HFFc6 (cell line): ENCODE measurements around the gene CSNK1E. TPM values are rescaled to one million over a fixed set of nuclear protein-coding genes. Genes with fewer than 3 reads are reported as not detected.
A peak's percentile ranks its signal among the peaks of the same experiment; 100 is the strongest.
"Not testable (repeated sequence)": the region's sequence is repeated elsewhere in the genome, so short reads cannot be mapped to it uniquely, and the experiment has no call there.

ENCODE experiments used
- DNase-seq: peaks from one replicate; pipeline ENCODE4 v3.0.0-alpha.2; 2018
- H3K27ac Mint-ChIP-seq: 2 replicates; pipeline ENCODE4 v1.8.0; 2020; ENCODE audit warnings: mild to moderate bottlenecking, mixed read lengths
- H3K27me3 Mint-ChIP-seq: 2 replicates; pipeline ENCODE4 v1.8.0; 2021; ENCODE audit warnings: mild to moderate bottlenecking, moderate library complexity, mixed read lengths; ENCODE audit not compliant: insufficient read depth
- H3K36me3 Mint-ChIP-seq: 2 replicates; pipeline ENCODE4 v1.8.0; 2021; ENCODE audit warnings: low read depth, mixed read lengths
- H3K4me1 Mint-ChIP-seq: 2 replicates; pipeline ENCODE4 v1.8.0; 2020; ENCODE audit warnings: low read depth, mixed read lengths
- H3K4me3 Mint-ChIP-seq: 2 replicates; pipeline ENCODE4 v1.8.0; 2020; ENCODE audit warnings: mild to moderate bottlenecking, moderate library complexity, mixed read lengths
- H3K9me3 Mint-ChIP-seq: 2 replicates; pipeline ENCODE4 v1.8.0; 2020; ENCODE audit warnings: mild to moderate bottlenecking, mixed read lengths
- long read RNA-seq: library from polyadenylated mRNA; unstranded; transcript quantifications from one replicate; pipeline ENCODE4 v2.0.0, GENCODE V29; 2019
- total RNA-seq, 6 experiments: library from RNA; stranded (reverse); fragmentation: NEBNext Ultra II Directional; extraction: Animal tissue kit (Norgen Biotek cat#: 25700); gene quantifications; 2 replicates in 1 of 6; 3 replicates in 5 of 6; pipeline ENCODE4 v1.2.3, GENCODE V29; 2021
- TF ChIP-seq, protein P1 (sequence below): fragments of 200-600 bp; sonication (generic); IDR thresholded peaks from 2 replicates; pipeline ENCODE4 v1.5.0; 2021; ENCODE audit warnings: antibody characterized with exemption, mild to moderate bottlenecking

The CSNK1E gene
- total RNA-seq, result 100 to 1,000 TPM; 166 to 184 (median 172) TPM
- long read RNA-seq, transcript CSNK1E-203 (11 exons, 2,791 nt), result major isoform, 6 of 28 reads
- long read RNA-seq, partial matches to known transcripts, result 7 of 28 reads
- long read RNA-seq, other reads (novel, unspliced or antisense), result 12 of 28 reads

DNA sequence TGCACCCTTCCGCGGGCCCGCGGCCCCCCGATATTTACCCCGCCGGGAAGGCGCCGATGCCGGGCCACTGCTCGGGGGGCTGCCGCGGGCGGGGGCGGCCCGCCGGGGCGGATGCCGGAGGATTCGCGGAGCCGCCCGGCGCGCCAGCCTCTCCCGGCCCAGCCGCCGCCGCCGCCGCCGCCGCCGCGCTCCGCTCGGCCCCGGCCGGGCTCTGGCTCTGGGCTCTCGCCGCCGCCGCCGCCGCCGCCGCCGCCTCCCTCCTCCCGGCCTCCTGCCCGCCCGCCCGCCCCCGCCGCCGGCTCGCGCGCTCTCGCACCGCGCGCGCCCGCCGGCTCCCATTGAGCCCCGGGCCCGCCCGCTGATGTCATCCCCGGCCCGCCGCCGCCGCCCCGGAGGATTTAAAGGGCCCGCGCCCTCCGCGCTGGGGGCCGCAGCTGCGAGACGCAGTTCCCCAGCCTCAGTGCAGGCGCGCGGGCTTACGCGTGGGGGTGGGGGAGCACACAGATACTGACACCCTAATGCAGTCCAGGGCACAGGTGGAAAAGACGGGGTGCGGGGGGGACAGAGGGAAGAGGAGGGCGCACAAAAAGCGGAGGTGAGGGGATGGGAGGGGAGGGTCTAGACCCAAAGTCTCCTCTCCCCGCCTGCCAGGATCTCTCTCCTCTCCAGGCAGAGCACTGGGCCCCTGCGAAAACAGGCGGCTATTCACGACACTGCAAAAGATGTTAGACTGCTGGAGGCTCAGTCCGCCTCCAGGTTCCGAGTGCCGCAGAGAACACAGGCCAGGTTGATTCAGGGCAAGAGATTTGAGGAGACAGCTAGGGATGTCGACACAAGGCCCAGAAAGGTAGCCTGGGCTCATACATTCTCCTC lies at the start of gene CSNK1E:
Gene CSNK1E, minus strand, starts transcription at position 312 of the 873 bp plus-strand sequence. CDS start 3,276 bp downstream, outside the sequence.
- Mint-ChIP-seq H3K27ac (peak within 1 kb of the TSS; percentile 97), H3K36me3 (peaks cover 25% of the 10 kb centered on the region), H3K27me3 (peaks cover 11% of the 10 kb centered on the region; the same call in 1 of the 2 replicates), H3K4me3 (peak within 1 kb of the TSS; percentile 97), H3K4me1 (peaks cover 58% of the 10 kb centered on the region), H3K9me3 (no peaks in the 10 kb centered on the region)
- no peak for DNase-seq
- TF ChIP-seq, protein P1, sequence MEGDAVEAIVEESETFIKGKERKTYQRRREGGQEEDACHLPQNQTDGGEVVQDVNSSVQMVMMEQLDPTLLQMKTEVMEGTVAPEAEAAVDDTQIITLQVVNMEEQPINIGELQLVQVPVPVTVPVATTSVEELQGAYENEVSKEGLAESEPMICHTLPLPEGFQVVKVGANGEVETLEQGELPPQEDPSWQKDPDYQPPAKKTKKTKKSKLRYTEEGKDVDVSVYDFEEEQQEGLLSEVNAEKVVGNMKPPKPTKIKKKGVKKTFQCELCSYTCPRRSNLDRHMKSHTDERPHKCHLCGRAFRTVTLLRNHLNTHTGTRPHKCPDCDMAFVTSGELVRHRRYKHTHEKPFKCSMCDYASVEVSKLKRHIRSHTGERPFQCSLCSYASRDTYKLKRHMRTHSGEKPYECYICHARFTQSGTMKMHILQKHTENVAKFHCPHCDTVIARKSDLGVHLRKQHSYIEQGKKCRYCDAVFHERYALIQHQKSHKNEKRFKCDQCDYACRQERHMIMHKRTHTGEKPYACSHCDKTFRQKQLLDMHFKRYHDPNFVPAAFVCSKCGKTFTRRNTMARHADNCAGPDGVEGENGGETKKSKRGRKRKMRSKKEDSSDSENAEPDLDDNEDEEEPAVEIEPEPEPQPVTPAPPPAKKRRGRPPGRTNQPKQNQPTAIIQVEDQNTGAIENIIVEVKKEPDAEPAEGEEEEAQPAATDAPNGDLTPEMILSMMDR, result no peak

DNA sequence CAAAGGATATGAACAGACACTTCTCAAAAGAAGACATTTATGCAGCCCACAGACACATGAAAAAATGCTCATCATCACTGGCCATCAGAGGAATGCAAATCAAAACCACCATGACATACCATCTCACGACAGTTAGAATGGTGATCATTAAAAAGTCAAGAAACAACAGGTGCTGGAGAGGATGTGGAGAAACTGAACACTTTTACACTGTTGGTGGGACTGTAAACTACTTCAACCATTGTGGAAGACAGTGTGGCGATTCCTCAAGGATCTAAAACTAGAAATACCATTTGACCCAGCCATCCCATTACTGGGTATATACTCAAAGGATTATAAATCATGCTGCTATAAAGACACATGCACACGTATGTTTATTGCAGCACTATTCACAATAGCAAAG lies 48.6 kb upstream of the CSNK1E start:
- H3K4me3 Mint-ChIP-seq, DNase-seq, H3K36me3 Mint-ChIP-seq, H3K27me3 Mint-ChIP-seq, H3K9me3 Mint-ChIP-seq, H3K27ac Mint-ChIP-seq, H3K4me1 Mint-ChIP-seq: not testable (repeated sequence)

DNA sequence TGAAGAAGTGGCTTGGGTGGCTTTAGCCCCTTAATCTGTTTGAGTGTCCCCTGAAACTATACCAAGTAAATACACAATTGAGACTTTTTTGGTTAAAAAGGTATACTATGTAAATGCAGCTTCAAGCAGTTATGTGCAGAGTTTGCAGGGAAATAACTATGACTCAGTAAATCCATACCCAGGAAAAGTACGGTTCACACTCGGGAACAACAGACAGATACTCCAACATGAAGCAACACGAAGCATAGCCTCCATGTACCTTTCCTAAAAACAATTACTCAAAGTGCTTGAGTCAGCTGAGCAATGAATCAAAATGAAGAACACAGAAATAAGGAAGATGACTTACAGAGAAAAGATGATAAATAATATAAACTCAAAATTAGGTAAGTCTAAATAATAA lies 47.9 kb upstream of the CSNK1E start:
- H3K9me3 Mint-ChIP-seq, H3K4me3 Mint-ChIP-seq, H3K36me3 Mint-ChIP-seq, H3K27ac Mint-ChIP-seq, DNase-seq, H3K4me1 Mint-ChIP-seq, H3K27me3 Mint-ChIP-seq: not testable (repeated sequence)

DNA sequence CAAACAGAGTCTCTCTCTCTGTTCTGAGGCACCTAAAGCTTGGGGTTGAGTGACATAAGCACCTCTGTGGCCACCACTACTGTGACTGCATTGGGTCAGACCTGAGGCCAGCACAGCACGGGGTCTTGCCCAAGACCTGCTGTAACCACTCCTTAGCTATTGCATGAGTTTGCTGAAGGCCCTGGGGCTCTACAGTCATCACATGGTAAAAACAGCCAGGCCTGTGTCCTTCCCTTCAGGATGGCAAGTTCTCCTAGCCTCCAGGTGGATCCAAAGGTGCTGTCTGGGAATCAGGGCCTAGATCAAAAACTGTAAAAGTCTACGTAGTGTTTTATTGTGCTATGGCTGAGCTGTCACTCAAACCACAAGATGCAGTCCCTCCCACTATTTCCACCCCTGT lies 43.3 kb upstream of the CSNK1E start:
- H3K27me3 Mint-ChIP-seq, H3K27ac Mint-ChIP-seq, H3K36me3 Mint-ChIP-seq: not testable (repeated sequence)

DNA sequence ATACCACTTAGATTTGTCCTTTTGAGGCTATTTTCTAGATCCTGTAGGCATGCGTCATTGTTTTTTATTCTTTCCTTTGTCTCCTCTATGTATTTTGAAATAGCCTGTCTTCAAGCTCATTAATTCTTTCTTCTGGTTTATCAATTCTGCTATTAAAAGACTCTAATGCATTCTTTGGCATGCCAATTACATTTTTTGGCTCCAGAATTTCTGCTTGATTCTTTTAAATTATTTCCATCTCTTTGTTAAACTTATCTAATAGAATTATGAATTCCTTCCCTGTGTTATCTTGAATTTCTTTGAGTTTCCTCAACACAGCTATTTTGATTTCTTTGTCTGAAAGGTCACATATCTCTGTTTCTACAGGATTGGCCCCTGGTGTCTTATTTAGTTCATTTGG lies 42.6 kb upstream of the CSNK1E start:
- H3K27ac Mint-ChIP-seq, H3K9me3 Mint-ChIP-seq, H3K27me3 Mint-ChIP-seq, H3K36me3 Mint-ChIP-seq, DNase-seq, H3K4me1 Mint-ChIP-seq, H3K4me3 Mint-ChIP-seq: not testable (repeated sequence)

More for the DNA sequence above, 43.3 kb upstream of the CSNK1E start:
- H3K9me3 Mint-ChIP-seq, H3K4me1 Mint-ChIP-seq, H3K4me3 Mint-ChIP-seq, DNase-seq: not testable (repeated sequence)

DNA sequence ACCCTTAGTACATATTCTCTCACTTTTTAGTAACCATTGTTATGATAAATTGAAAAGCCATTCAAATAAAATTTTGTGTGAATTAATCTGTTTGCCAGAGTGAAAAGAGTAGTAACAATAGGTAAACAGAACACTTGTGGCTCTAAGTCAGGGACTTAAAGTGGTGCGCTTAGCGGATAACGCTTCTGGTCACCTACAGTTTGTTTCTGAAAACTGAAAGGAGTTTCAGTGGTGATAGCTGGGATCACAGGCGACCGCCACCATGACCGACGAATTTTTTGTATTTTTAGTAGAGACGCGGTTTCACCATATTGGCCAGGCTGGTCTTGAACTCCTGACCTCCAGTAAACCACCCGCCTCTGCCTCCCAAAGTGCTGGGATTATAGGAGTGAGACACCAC lies 40.7 kb upstream of the CSNK1E start:
- not testable (repeated sequence) for H3K36me3 Mint-ChIP-seq, H3K9me3 Mint-ChIP-seq, H3K27ac Mint-ChIP-seq, H3K4me3 Mint-ChIP-seq, DNase-seq, H3K4me1 Mint-ChIP-seq, H3K27me3 Mint-ChIP-seq

DNA sequence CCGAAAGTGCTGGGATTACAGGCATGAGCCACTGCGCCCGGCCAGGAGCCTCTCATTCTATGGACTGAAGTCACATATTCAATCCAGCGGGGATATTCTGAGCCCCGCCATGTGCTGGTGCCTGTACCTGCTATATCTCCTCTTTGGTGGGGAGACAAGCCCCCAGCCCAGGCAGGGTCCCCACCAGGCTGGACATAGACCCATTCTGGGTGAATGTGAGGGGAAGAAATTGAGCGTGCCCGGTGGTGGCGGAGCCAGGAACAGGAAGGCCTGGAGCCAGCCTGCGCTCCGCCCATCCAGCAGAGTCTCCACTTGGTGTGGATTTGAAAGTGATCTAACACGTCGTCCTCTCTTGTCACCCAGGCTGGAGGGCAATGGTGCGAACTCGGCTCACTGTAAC lies 38.0 kb upstream of the CSNK1E start:
- Mint-ChIP-seq H3K4me3 (no peak overlapping the region), H3K36me3 (no peaks in the 10 kb centered on the region), H3K27ac (no peak overlapping the region), H3K4me1 (no peaks in the 10 kb centered on the region), H3K9me3 (no peaks in the 10 kb centered on the region), H3K27me3 (peaks cover 4% of the 10 kb centered on the region; the same call in 1 of the 2 replicates)
- TF ChIP-seq, protein P1, result no peak
- DNase-seq, result no peak

DNA sequence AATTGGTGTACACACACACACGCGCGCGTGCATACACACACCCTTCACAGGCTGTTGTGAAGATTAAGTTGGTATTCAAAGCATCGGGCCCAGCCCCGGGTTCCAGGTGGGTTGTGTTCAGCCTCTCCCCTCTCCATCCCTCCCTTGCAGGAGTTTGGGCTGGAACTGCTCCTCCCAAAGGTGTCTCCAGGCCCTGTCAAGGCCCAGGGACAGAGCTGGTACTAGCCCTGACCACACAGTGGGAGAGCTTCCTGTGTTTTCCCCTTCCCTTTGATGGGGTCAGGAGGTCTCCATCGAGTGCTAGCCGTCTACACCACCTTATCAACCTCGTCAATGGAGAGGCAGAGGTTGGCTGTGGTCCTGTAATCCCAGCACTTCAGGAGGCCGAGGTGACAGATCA lies 36.5 kb upstream of the CSNK1E start:
- no peak overlapping the region for H3K4me3 Mint-ChIP-seq
- peaks cover 4% of the 10 kb centered on the region; the same call in 1 of the 2 replicates for H3K27me3 Mint-ChIP-seq
- no peaks in the 10 kb centered on the region for H3K36me3 Mint-ChIP-seq
- no peaks in the 10 kb centered on the region for H3K9me3 Mint-ChIP-seq
- TF ChIP-seq, protein P1, result no peak
- no peak overlapping the region for H3K27ac Mint-ChIP-seq
- H3K4me1 Mint-ChIP-seq, result peaks cover 1% of the 10 kb centered on the region; the same call in 1 of the 2 replicates
- no peak for DNase-seq
